ENCODE measurements around the gene EFCAB6. TPM values are rescaled to one million over a fixed set of nuclear protein-coding genes. Genes with fewer than 3 reads are reported as not detected.

Gene EFCAB6
- polyA plus RNA-seq, 3 donors = not detected

DNA sequence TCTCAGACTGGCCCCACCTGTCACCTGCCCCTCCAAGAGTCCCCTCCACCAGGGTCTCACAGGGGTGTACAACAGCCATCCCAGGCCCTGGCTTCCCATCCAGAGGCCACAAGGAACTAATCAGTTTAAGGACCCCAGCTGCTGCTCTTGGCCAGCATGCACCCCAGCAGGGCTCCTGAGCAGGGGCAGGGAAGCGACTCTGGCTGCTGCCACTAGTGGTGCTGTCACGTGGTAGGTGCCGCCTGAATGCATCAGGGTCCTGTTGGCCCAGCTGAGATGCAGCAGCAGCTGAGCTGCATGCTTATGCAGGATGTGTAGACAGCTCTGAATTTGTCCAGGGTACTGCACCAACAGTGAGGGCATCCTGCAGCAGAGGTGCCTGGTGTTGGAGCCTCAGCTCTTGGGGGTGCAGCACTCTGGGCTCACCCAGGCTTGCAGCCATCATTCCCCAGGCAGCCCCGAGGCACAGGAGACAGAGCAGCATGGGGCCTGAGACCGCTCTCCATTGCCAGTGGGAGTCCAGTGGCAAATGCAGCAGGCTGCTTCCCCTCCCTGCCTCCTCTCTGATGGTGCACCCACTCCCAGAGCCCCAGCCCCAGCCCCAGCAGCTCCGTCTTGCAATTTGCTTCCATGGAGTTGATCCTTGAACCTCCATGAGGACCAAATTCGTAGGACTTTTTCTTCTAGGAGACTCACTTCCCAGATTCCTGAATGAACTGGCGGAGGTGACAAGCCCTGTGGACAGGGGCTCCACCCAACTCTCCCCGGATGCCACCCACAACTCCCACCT lies 301.6 kb downstream of the EFCAB6 start:
- Histone ChIP-seq H3K4me2 (replicated peaks; ENCODE audit: extremely low read depth, low read length, poor library complexity, severe bottlenecking) (no peak overlapping the region), H3K9ac (ENCODE audit: insufficient read depth, low read length, poor library complexity, severe bottlenecking) (no peak overlapping the region), H3K27ac (ENCODE audit: low read depth in 1 of 2, low read length in 2 of 2) (no peak overlapping the region), H2AFZ (ENCODE audit: insufficient read depth, low read depth, low read length, poor library complexity, severe bottlenecking) (no peak overlapping the region), H3K27me3 (ENCODE audit: control insufficient read depth in 2 of 2, insufficient read depth in 2 of 2, low read length in 2 of 2) (no peaks in the 10 kb centered on the region), H3K36me3 (replicated peaks in 1 of 2; ENCODE audit: control insufficient read depth in 1 of 2, insufficient read depth in 2 of 2, low read length in 2 of 2) (no peaks in the 10 kb centered on the region), H3K79me2 (ENCODE audit: insufficient read depth, low read length) (no peaks in the 10 kb centered on the region), H4K20me1 (ENCODE audit: insufficient read depth, low read length) (no peaks in the 10 kb centered on the region), H3K4me3 (replicated peaks in 1 of 3; ENCODE audit: low read depth in 2 of 3, low read length in 3 of 3) (no peak overlapping the region), H3K9me3 (replicated peaks in 1 of 2; ENCODE audit: control insufficient read depth in 1 of 2, insufficient read depth in 1 of 2, low read length in 2 of 2) (no peaks in the 10 kb centered on the region), H3K4me1 (ENCODE audit: control insufficient read depth in 1 of 2, insufficient read depth in 2 of 2, low read length in 2 of 2) (no peaks in the 10 kb centered on the region)
- intact Hi-C loops (cut with micrococcal nuclease) = no loop called here
- TF ChIP-seq, protein P1, sequence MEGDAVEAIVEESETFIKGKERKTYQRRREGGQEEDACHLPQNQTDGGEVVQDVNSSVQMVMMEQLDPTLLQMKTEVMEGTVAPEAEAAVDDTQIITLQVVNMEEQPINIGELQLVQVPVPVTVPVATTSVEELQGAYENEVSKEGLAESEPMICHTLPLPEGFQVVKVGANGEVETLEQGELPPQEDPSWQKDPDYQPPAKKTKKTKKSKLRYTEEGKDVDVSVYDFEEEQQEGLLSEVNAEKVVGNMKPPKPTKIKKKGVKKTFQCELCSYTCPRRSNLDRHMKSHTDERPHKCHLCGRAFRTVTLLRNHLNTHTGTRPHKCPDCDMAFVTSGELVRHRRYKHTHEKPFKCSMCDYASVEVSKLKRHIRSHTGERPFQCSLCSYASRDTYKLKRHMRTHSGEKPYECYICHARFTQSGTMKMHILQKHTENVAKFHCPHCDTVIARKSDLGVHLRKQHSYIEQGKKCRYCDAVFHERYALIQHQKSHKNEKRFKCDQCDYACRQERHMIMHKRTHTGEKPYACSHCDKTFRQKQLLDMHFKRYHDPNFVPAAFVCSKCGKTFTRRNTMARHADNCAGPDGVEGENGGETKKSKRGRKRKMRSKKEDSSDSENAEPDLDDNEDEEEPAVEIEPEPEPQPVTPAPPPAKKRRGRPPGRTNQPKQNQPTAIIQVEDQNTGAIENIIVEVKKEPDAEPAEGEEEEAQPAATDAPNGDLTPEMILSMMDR (IDR thresholded peaks at IDR 0.05) = no peak
- no peak for DNase-seq
- H3K27me3 Mint-ChIP-seq (ENCODE audit: low read depth in 3 of 3) = peaks cover 0 to 1% (median under 1%) of the 10 kb centered on the region in 3 donors
- H3K27ac Mint-ChIP-seq = no peak overlapping the region
- no peaks in the 10 kb centered on the region for H3K4me1 Mint-ChIP-seq
- WGBS (ENCODE audit: insufficient coverage) = 93% methylated on average over 9 of the region's 9 CpGs
- peaks cover 0 to 1% (median 0%) of the 10 kb centered on the region in 7 donors for H3K9me3 Mint-ChIP-seq
- H3K36me3 Mint-ChIP-seq = no peaks in the 10 kb centered on the region
- no peak overlapping the region for H3K4me3 Mint-ChIP-seq

DNA sequence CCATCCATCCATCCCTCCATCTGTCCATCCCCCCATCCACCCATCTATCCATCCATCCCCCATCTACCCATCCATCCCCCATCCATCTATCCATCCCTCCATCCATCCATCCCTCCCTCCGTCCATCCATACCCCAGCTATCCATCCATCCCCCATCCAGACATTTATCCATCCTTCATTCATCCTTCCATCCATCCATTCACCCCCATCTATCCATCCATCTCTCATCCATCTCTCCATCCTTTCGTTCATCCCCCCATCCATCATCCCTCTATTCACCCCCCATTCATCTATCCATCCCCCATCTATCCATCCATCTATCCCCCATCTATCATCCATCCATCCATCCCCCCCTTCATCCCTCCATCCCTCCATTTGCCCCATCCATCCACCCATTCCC lies 302.8 kb downstream of the EFCAB6 start:
- TF ChIP-seq, protein P1 (IDR thresholded peaks at IDR 0.05) = no peak
- Histone ChIP-seq H3K79me2 (ENCODE audit: insufficient read depth, low read length) (no peaks in the 10 kb centered on the region), H3K27ac (ENCODE audit: low read depth in 1 of 2, low read length in 2 of 2) (no peak overlapping the region), H3K4me2 (replicated peaks; ENCODE audit: extremely low read depth, low read length, poor library complexity, severe bottlenecking) (no peak overlapping the region), H3K9me3 (replicated peaks in 1 of 2; ENCODE audit: control insufficient read depth in 1 of 2, insufficient read depth in 1 of 2, low read length in 2 of 2) (no peaks in the 10 kb centered on the region), H3K9ac (ENCODE audit: insufficient read depth, low read length, poor library complexity, severe bottlenecking) (no peak overlapping the region), H3K4me1 (ENCODE audit: control insufficient read depth in 1 of 2, insufficient read depth in 2 of 2, low read length in 2 of 2) (no peaks in the 10 kb centered on the region), H2AFZ (ENCODE audit: insufficient read depth, low read depth, low read length, poor library complexity, severe bottlenecking) (no peak overlapping the region), H3K27me3 (ENCODE audit: control insufficient read depth in 2 of 2, insufficient read depth in 2 of 2, low read length in 2 of 2) (no peaks in the 10 kb centered on the region), H3K4me3 (replicated peaks in 1 of 3; ENCODE audit: low read depth in 2 of 3, low read length in 3 of 3) (no peak overlapping the region), H3K36me3 (replicated peaks in 1 of 2; ENCODE audit: control insufficient read depth in 1 of 2, insufficient read depth in 2 of 2, low read length in 2 of 2) (no peaks in the 10 kb centered on the region), H4K20me1 (ENCODE audit: insufficient read depth, low read length) (no peaks in the 10 kb centered on the region)
- Mint-ChIP-seq H3K9me3 (peaks cover 0 to 1% (median 0%) of the 10 kb centered on the region in 7 donors), H3K4me3 (no peak overlapping the region), H3K4me1 (no peaks in the 10 kb centered on the region), H3K27me3 (ENCODE audit: low read depth in 3 of 3) (peaks cover 0 to 1% (median 0%) of the 10 kb centered on the region in 3 donors), H3K27ac (no peak overlapping the region), H3K36me3 (no peaks in the 10 kb centered on the region)
- WGBS (ENCODE audit: insufficient coverage) = 89% methylated on average over 2 of the region's 2 CpGs
- DNase-seq = no peak
- intact Hi-C loops (cut with micrococcal nuclease) = no loop called here

Measured in CD14-positive monocyte (primary cell).